PFSK-1 (cell line): ENCODE data around the gene CDC42EP3.

Experiments used
- FOXP2 ChIP-seq: optimal IDR thresholded peaks from 2 replicates; pipeline ENCODE3; 2011; ENCODE audit warnings: borderline replicate concordance, control low read depth, inconsistent platforms; ENCODE audit not compliant: insufficient read depth; ENCODE audit errors: extremely low read length, extremely low read depth
- TAF1 ChIP-seq: IDR thresholded peaks from 2 replicates; pipeline ENCODE4 v1.6.1; 2012; ENCODE audit warnings: low read length, control low read depth, borderline replicate concordance; ENCODE audit not compliant: insufficient read depth

DNA sequence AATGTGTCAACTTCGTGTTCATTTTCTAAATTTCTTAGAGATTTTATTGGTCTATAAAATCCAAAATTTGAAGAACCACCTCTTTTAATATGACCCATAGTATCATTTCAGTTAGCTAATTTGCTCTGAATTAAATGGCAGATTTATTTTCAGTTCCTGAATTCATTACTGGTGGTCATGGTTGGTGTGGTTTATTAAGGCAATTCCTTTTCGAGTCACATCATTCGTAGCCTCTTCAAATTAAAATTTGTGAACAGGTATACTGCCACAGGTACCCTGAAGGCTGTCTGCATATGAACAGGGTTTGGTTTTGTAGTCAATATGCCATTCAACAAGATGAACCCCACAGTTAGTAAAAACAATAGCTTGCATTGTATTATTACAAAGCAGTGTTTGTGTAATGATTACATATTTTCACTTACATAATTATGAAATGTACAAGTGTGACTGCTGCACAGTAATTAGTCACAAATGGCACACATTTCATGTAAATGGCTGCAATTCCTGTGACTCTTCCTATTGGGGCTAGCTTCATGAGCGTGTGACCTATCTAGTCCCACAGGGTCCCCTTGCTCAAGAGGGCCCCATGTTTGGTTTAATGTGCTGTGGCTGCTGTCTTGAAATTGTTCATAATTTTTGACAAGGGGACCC lies 48.9 kb downstream of the CDC42EP3 start:
- TF ChIP-seq TAF1 (no peak), FOXP2 (no peak)
